ELF-1 (cell line): ENCODE results near the gene IGF1R.

Source experiments
- DNase-seq: peaks from one replicate; pipeline ENCODE4 v3.0.0-alpha.2; 2016; ENCODE audit warnings: low read depth, low spot score

The IGF1R gene

GRCh38 chr15:98939311-98940080 lies 291.2 kb downstream of the IGF1R start:
- DNase-seq, result no peak

- no peak for DNase-seq
These were observed 293.4 kb downstream of the IGF1R start for GRCh38 chr15:98941595-98942255.

GRCh38 chr15:98942431-98942830 lies 294.1 kb downstream of the IGF1R start:
- no peak for DNase-seq

GRCh38 chr15:98943051-98943508 lies 294.7 kb downstream of the IGF1R start:
- DNase-seq, result no peak

GRCh38 chr15:98943601-98944151 lies 295.3 kb downstream of the IGF1R start:
- DNase-seq, result no peak

GRCh38 chr15:98946301-98947255 lies 298.2 kb downstream of the IGF1R start:
- no peak for DNase-seq

- DNase-seq, result no peak
These were observed 300.1 kb downstream of the IGF1R start for GRCh38 chr15:98948456-98948855.

- DNase-seq, result no peak
These were observed 300.6 kb downstream of the IGF1R start for GRCh38 chr15:98948941-98949340.

- DNase-seq, result no peak
These were observed 301.3 kb downstream of the IGF1R start for GRCh38 chr15:98949624-98950023.

GRCh38 chr15:98950248-98950647 lies 301.9 kb downstream of the IGF1R start:
- DNase-seq, result no peak

- no peak for DNase-seq
These were observed 302.7 kb downstream of the IGF1R start for GRCh38 chr15:98951004-98951403.

- no peak for DNase-seq
These were observed 303.4 kb downstream of the IGF1R start for GRCh38 chr15:98951493-98952320.

- DNase-seq, result no peak
These were observed 304.1 kb downstream of the IGF1R start for GRCh38 chr15:98952381-98952803.

GRCh38 chr15:98953000-98953787 lies 304.9 kb downstream of the IGF1R start:
- DNase-seq, result no peak

- no peak for DNase-seq
These were observed 305.6 kb downstream of the IGF1R start for GRCh38 chr15:98953968-98954367.

- no peak for DNase-seq
These were observed 306.1 kb downstream of the IGF1R start for GRCh38 chr15:98954411-98954810.

GRCh38 chr15:98955331-98955730 lies 307.0 kb downstream of the IGF1R start:
- no peak for DNase-seq

GRCh38 chr15:98955961-98956723 lies 307.8 kb downstream of the IGF1R start:
- DNase-seq, result no peak
